AG04449 (cell line): ENCODE results near the gene FABP3.

Experiments
- CTCF ChIA-PET: fragments of 350-600 bp; formaldehyde crosslinking; extraction: SDS; loops from one replicate; lab custom pipeline; 2021; ENCODE audit warnings: antibody characterized with exemption; lab: Yijun Ruan, JAX
- POLR2A ChIA-PET: fragments of 400-600, 350-600 bp; formaldehyde crosslinking; extraction: SDS; loops from one replicate; lab custom pipeline; 2020; ENCODE audit warnings: antibody characterized with exemption, inconsistent platforms; lab: Yijun Ruan, JAX
- DNase-seq: peaks from one replicate; pipeline ENCODE4 v3.0.0-alpha.2; 2010; ENCODE audit warnings: low read depth, low spot score
- H3K4me3 ChIP-seq: 2 replicates; pipeline ENCODE4 v1.5.1; 2011; ENCODE audit warnings: low read depth, mild to moderate bottlenecking, control low read depth, low read length
- CTCF ChIP-seq: IDR thresholded peaks from one replicate; pipeline ENCODE4 v1.5.1; 2011; ENCODE audit warnings: mild to moderate bottlenecking, moderate library complexity, low read length, control low read depth, inconsistent platforms; ENCODE audit not compliant: insufficient read depth; ENCODE audit errors: missing control alignments

Gene FABP3

GRCh38 chr1:31373897-31374486 lies 1.1 kb upstream of the FABP3 start:
- ChIA-PET POLR2A (interaction anchor here (0.9 to 1.1 kb wide), 3 partner anchors 23 to 77 kb away, joined by 3 to 5 read pairs (median 4); partner anchors contain the start of genes SNRNP40 and ZCCHC17), CTCF (interaction anchor here (0.7 to 11.7 kb wide), 10 partner anchors 10 to 193 kb away, joined by 3 to 84 read pairs (median 4); no protein-coding TSS in a partner anchor)
- DNase-seq: no peak
- H3K4me3 ChIP-seq: peak overlapping the region; percentile 54
- TF ChIP-seq CTCF: no peak

- CTCF ChIA-PET: interaction anchor here (0.8 to 11.7 kb wide), 6 partner anchors 13 to 189 kb away, joined by 3 to 84 read pairs (median 6); no protein-coding TSS in a partner anchor
Observed at GRCh38 chr1:31372751-31373055, 173 bp downstream of the FABP3 start.

DNA sequence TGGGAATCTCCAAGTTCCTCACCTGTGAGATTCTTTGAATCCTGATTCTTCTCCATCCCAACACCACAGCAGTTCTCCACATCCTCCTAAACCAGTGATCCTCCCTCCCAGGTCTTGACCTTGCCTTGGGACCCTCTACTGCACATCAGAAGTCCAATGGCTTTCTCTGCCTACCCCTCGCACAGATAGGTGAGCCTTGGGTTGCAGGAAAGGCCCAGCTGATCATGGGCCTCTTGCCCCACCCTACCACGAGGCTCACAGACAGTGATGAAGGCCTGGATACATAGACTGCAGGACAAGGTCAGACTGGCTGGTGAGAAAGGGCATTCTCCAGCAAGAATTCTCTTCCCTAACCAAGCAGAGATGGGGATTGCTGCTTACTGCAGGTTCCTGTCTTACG lies 825 bp downstream of the FABP3 start:
- CTCF ChIA-PET: interaction anchor here (8.0 to 11.7 kb wide), 2 partner anchors 23 to 50 kb away, joined by 62 to 84 read pairs; no protein-coding TSS in a partner anchor
- no peak overlapping the region for H3K4me3 ChIP-seq
- POLR2A ChIA-PET: no interaction called here
- no peak for TF ChIP-seq CTCF
- no peak for DNase-seq

More at GRCh38 chr1:31372751-31373055, 173 bp downstream of the FABP3 start:
- H3K4me3 ChIP-seq: peak overlapping the region; percentile 54
- no peak for DNase-seq
- POLR2A ChIA-PET: interaction anchor here (0.7 kb wide), 1 partner anchor 41 kb away, joined by 3 read pairs; no protein-coding TSS in a partner anchor
- TF ChIP-seq CTCF: no peak

- ChIA-PET CTCF (interaction anchor here (8.0 to 11.7 kb wide), 2 partner anchors 24 to 51 kb away, joined by 62 to 84 read pairs; no protein-coding TSS in a partner anchor), POLR2A (interaction anchor here (0.8 kb wide), 1 partner anchor 75 kb away, joined by 3 read pairs; the partner anchor contains the start of genes SNRNP40 and ZCCHC17)
- no peak for DNase-seq
- TF ChIP-seq CTCF: no peak
- no peak overlapping the region for H3K4me3 ChIP-seq
Observed at GRCh38 chr1:31371121-31371959, 1.5 kb downstream of the FABP3 start.

GRCh38 chr1:31370565-31370964 lies 2.3 kb downstream of the FABP3 start:
- POLR2A ChIA-PET: no interaction called here
- H3K4me3 ChIP-seq: no peak overlapping the region
- CTCF ChIA-PET: interaction anchor here (1.1 to 11.7 kb wide), 3 partner anchors 10 to 52 kb away, joined by 5 to 84 read pairs (median 62); no protein-coding TSS in a partner anchor
- no peak for TF ChIP-seq CTCF
- no peak for DNase-seq
